Memory B cell (primary cell): ENCODE measurements around the gene SLC9A3.

Source experiments
- ATAC-seq: fragments of 150-1000 bp; cut with Tn5 transposase; 2 replicates; pipeline ENCODE4 v1.10.0; 2021; ENCODE audit warnings: low read depth, mild to moderate bottlenecking, moderate library complexity
- DNase-seq, 2 donors: peaks; one replicate each; pipeline ENCODE4 v3.0.0; 2022; ENCODE audit warnings: low spot score in 2 of 2
- H3K27ac Mint-ChIP-seq: one replicate; pipeline ENCODE4 v1.8.0; 2022; ENCODE audit warnings: mild to moderate bottlenecking, moderate library complexity, mixed read lengths
- H3K27me3 Mint-ChIP-seq: one replicate; pipeline ENCODE4 v1.8.0; 2022; ENCODE audit warnings: mixed read lengths
- H3K36me3 Mint-ChIP-seq: one replicate; pipeline ENCODE4 v1.8.0; 2022; ENCODE audit warnings: mild to moderate bottlenecking, mixed read lengths
- H3K4me1 Mint-ChIP-seq: one replicate; pipeline ENCODE4 v1.8.0; 2022; ENCODE audit warnings: mixed read lengths
- H3K4me3 Mint-ChIP-seq: one replicate; pipeline ENCODE4 v1.8.0; 2022; ENCODE audit warnings: mild to moderate bottlenecking, moderate library complexity, mixed read lengths
- H3K9me3 Mint-ChIP-seq: one replicate; pipeline ENCODE4 v1.8.0; 2022; ENCODE audit warnings: mixed read lengths

Gene SLC9A3

DNA sequence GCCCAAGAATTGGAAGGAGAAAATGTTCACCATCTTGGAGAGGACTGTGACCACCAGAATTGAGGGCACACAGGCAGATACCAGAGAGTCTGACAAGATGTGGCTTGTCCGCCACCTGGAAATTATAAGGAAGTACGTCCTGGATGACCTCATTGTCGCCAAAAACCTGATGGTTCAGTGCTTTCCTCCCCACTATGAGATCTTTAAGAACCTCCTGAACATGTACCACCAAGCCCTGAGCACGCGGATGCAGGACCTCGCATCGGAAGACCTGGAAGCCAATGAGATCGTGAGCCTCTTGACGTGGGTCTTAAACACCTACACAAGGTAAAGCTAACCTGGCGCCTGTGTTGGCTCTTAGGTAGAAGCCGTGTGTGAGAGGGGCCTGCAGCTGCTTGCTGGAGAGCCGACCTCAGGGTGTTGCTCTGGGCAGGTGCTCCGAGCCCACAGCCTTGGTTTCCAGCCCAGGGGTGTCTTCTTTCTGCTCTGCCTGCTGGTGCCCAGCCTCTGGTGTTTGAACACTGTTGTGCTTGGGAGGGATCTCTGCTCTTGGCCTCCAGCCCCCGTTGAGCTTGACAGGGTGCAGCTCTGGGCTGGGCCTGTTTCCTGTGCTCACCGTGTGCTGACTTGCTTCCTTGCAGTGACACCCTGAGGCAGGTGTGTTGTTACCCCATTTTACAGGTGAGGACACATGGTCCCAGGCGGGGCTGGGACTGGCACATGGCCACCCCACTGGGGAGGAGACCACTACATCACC, 70.3 kb downstream of the SLC9A3 start:
- Mint-ChIP-seq H3K9me3 (peaks cover 15% of the 10 kb centered on the region), H3K4me1 (peaks cover 6% of the 10 kb centered on the region), H3K36me3 (peaks cover 73% of the 10 kb centered on the region), H3K27me3 (no peaks in the 10 kb centered on the region), H3K4me3 (no peak overlapping the region), H3K27ac (no peak overlapping the region)
- no peak for DNase-seq
- ATAC-seq: no peak

- DNase-seq (no peak), ATAC-seq (no peak)
- H3K27me3 Mint-ChIP-seq: no peaks in the 10 kb centered on the region
- H3K4me3 Mint-ChIP-seq: no peak overlapping the region
- H3K9me3 Mint-ChIP-seq: peaks cover 15% of the 10 kb centered on the region
- peaks cover 13% of the 10 kb centered on the region for H3K4me1 Mint-ChIP-seq
- peaks cover 72% of the 10 kb centered on the region for H3K36me3 Mint-ChIP-seq
- H3K27ac Mint-ChIP-seq: no peak overlapping the region
Measured at GRCh38 chr5:452978-453710, 71.1 kb downstream of the SLC9A3 start.

GRCh38 chr5:451587-452458, 72.4 kb downstream of the SLC9A3 start:
- peaks cover 15% of the 10 kb centered on the region for H3K9me3 Mint-ChIP-seq
- H3K27me3 Mint-ChIP-seq: no peaks in the 10 kb centered on the region
- peaks cover 15% of the 10 kb centered on the region for H3K4me1 Mint-ChIP-seq
- ATAC-seq: no peak
- H3K27ac Mint-ChIP-seq: no peak overlapping the region
- no peak for DNase-seq
- H3K4me3 Mint-ChIP-seq: no peak overlapping the region
- H3K36me3 Mint-ChIP-seq: peaks cover 74% of the 10 kb centered on the region

DNA sequence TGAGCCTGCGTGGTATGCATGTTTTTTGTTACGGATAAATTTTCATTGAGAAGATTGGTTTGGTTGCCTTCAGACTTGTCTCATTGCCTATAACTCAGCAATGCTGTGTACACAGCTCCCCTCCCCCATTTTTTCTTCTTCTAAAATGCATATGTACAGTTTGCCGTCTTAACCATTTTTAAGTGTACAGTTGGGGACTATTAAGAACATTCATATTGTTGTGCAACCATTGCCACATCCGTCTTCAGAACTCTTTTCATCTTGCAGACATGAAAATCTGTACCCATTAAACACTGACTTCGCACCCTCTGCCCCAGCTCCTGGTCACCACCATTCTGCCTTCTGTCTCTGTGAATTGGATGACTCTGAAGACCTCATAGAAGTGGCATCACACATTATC, 75.1 kb downstream of the SLC9A3 start:
- peaks cover 29% of the 10 kb centered on the region for H3K4me1 Mint-ChIP-seq
- H3K27me3 Mint-ChIP-seq: peaks cover 1% of the 10 kb centered on the region
- no peak overlapping the region for H3K4me3 Mint-ChIP-seq
- H3K36me3 Mint-ChIP-seq: peaks cover 64% of the 10 kb centered on the region
- no peak for ATAC-seq
- DNase-seq: no peak
- peaks cover 14% of the 10 kb centered on the region for H3K9me3 Mint-ChIP-seq
- no peak overlapping the region for H3K27ac Mint-ChIP-seq

GRCh38 chr5:448766-449090, 75.5 kb downstream of the SLC9A3 start:
- no peak overlapping the region for H3K4me3 Mint-ChIP-seq
- H3K27me3 Mint-ChIP-seq: peaks cover 1% of the 10 kb centered on the region
- DNase-seq (no peak), ATAC-seq (no peak)
- peaks cover 13% of the 10 kb centered on the region for H3K9me3 Mint-ChIP-seq
- H3K27ac Mint-ChIP-seq: peak overlapping the region; percentile 22
- H3K4me1 Mint-ChIP-seq: peaks cover 28% of the 10 kb centered on the region
- H3K36me3 Mint-ChIP-seq: peaks cover 60% of the 10 kb centered on the region

DNA sequence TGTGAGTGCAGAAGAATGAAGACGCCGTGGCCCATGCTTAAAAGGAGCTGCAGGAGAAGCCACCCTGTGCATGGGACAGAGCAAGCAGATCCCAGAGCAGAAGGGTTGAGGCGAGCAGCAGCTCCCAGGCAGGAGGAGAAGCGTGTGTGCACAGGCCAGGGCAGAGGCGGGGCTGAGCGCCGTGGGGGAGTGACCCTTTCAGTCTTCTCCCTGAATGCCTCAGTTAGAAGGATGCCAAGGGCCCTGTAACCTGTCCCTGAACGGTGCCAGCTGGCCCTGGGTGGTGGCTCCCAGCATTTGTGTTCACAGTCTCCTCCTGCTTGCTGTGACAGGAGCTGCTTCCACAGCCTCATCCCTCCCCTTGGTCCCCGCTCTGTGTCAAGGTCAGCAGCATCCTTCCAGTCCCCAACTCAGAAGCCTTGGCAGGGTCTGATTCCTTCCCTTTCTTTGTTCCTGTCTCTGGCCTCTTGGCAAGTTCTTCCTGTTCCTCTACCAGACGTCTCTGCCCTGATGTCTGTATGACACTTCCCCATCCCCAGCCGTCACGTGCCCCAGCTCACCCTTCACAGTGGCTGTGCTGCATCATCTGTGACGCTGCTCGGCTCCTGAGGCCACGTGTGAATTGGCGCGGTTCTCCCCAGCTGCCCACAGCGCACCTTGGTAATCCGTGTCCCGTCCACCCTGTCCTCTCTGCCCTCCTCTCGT, 76.0 kb downstream of the SLC9A3 start:
- Mint-ChIP-seq H3K9me3 (peaks cover 13% of the 10 kb centered on the region), H3K36me3 (peaks cover 55% of the 10 kb centered on the region), H3K4me3 (no peak overlapping the region), H3K27me3 (peaks cover 1% of the 10 kb centered on the region), H3K27ac (peak overlapping the region; percentile 22), H3K4me1 (peaks cover 30% of the 10 kb centered on the region)
- ATAC-seq (peak; percentile 86), DNase-seq (no peak)

DNA sequence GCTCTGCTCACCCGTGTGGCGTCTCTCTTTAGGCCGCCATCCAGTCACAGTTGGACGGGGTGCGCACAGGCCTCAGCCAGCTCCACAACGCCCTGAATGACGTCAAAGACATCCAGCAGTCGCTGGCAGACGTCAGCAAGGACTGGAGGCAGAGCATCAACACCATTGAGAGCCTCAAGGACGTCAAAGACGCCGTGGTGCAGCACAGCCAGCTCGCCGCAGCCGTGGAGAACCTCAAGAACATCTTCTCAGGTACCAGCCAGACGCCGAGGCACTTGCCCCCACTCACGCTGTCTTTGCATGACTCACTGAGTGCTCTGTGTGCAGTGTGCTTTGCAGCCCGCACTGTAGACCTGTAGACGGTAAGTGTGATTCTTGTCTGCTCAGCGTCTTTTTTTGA, 76.7 kb downstream of the SLC9A3 start:
- Mint-ChIP-seq H3K36me3 (peaks cover 50% of the 10 kb centered on the region), H3K4me1 (peaks cover 32% of the 10 kb centered on the region), H3K27me3 (peaks cover 1% of the 10 kb centered on the region), H3K4me3 (no peak overlapping the region), H3K27ac (no peak overlapping the region), H3K9me3 (peaks cover 11% of the 10 kb centered on the region)
- DNase-seq: no peak
- no peak for ATAC-seq

GRCh38 chr5:446883-447263, 77.4 kb downstream of the SLC9A3 start:
- DNase-seq (no peak), ATAC-seq (peak; percentile 44)
- Mint-ChIP-seq H3K9me3 (peaks cover 6% of the 10 kb centered on the region), H3K27me3 (peaks cover 1% of the 10 kb centered on the region), H3K4me1 (peaks cover 34% of the 10 kb centered on the region), H3K36me3 (peaks cover 43% of the 10 kb centered on the region), H3K27ac (peak overlapping the region; percentile 32), H3K4me3 (no peak overlapping the region)

GRCh38 chr5:446066-446882, 78.0 kb downstream of the SLC9A3 start:
- no peak overlapping the region for H3K4me3 Mint-ChIP-seq
- peaks cover 4% of the 10 kb centered on the region for H3K9me3 Mint-ChIP-seq
- peaks cover 38% of the 10 kb centered on the region for H3K36me3 Mint-ChIP-seq
- H3K27me3 Mint-ChIP-seq: peaks cover 1% of the 10 kb centered on the region
- ATAC-seq: no peak
- no peak for DNase-seq
- H3K27ac Mint-ChIP-seq: peak overlapping the region; percentile 32
- H3K4me1 Mint-ChIP-seq: peaks cover 34% of the 10 kb centered on the region

GRCh38 chr5:445591-445990, 78.7 kb downstream of the SLC9A3 start:
- Mint-ChIP-seq H3K4me3 (no peak overlapping the region), H3K36me3 (peaks cover 32% of the 10 kb centered on the region), H3K4me1 (peaks cover 34% of the 10 kb centered on the region), H3K27me3 (peaks cover 1% of the 10 kb centered on the region), H3K9me3 (peaks cover 4% of the 10 kb centered on the region), H3K27ac (peak overlapping the region; percentile 29)
- no peak for DNase-seq
- ATAC-seq: no peak

GRCh38 chr5:444226-444625, 80.0 kb downstream of the SLC9A3 start:
- peak overlapping the region; percentile 15 for H3K27ac Mint-ChIP-seq
- ATAC-seq (no peak), DNase-seq (no peak)
- H3K9me3 Mint-ChIP-seq: no peaks in the 10 kb centered on the region
- H3K4me3 Mint-ChIP-seq: peak overlapping the region; percentile 97
- peaks cover 1% of the 10 kb centered on the region for H3K27me3 Mint-ChIP-seq
- H3K4me1 Mint-ChIP-seq: peaks cover 37% of the 10 kb centered on the region
- peaks cover 20% of the 10 kb centered on the region for H3K36me3 Mint-ChIP-seq

DNA sequence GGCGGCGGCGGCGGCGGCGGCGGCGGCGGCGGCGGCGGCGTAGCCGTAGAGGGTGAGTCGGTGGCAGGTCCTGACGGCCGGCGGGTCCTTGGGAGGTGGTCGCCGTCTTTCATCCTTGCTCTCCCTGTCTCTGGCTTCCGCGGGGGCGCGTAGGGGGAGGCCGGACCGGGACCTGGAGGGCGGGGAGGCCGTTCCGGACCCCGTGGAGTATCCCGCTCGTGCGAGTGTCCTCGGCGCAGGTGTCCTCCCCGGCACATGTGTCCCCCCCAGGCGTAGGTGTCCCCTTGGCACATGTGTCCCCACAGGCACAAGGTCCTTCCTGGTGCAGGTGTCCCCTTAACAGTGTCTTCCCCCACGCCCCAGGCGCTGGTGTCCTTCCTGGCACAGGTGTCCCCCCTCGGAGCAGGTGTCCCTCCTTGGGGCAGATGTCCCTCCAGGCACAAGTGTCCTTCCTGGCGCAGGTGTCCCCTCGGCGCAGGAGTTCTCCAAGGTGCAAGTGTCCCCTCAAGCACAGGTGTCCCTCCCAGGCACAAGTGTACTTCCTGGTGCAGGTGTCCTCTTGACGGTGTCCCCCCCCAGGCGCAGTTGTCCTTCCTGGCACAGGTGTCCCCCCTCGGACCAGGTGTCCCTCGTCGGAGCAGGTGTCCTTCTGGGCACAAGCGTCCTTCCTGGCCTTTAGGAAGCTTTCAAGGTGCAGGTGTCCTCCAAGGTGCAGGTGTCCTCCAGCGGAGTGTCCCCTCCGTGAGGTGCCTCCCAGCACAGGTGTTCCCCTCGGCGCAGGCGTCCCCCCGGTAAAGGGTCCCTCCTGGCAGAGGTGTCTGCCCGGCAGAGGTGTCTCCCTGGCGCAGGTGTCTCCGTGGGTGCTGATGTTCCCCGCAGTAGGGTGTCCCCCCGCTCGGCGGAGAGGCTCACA, 80.8 kb downstream of the SLC9A3 start:
- H3K36me3 Mint-ChIP-seq: peaks cover 14% of the 10 kb centered on the region
- H3K4me1 Mint-ChIP-seq: peaks cover 32% of the 10 kb centered on the region
- H3K27me3 Mint-ChIP-seq: peaks cover 1% of the 10 kb centered on the region

More for the DNA sequence above, 80.8 kb downstream of the SLC9A3 start:
- H3K4me3 Mint-ChIP-seq: peak overlapping the region; percentile 97
- no peaks in the 10 kb centered on the region for H3K9me3 Mint-ChIP-seq
- peak in 1 of 2 donors; percentile 50 for DNase-seq
- peak; percentile 15 for ATAC-seq
- H3K27ac Mint-ChIP-seq: peak overlapping the region; percentile 15
